Gastroesophageal sphincter (tissue), 4 donors: ENCODE measurements around the gene ROR2. TPM values are rescaled to one million over a fixed set of nuclear protein-coding genes. Genes with fewer than 3 reads are reported as not detected.
A peak's percentile ranks its signal among the peaks of the same experiment; 100 is the strongest.

ENCODE experiments used
- ATAC-seq: fragments of 150-250 bp; one replicate; pipeline ENCODE4 v1.9.1; 2016; ENCODE audit warnings: mild to moderate bottlenecking, moderate library complexity
- H3K27ac ChIP-seq, 4 donors: fragments of 200-600 bp; sonication (generic) in 3 of 4; 1 replicate in 3 of 4; 2 replicates in 1 of 4; pipeline ENCODE4 v1.5.1; 2016 to 2019
- H3K27me3 ChIP-seq: fragments of 200-600 bp; sonication (generic); one replicate; pipeline ENCODE4 v1.5.1; 2019
- H3K36me3 ChIP-seq, 2 donors: fragments of 200-600 bp; sonication (generic); one replicate each; pipeline ENCODE4 v1.5.1; 2019; ENCODE audit warnings: control low read depth in 1 of 2
- H3K4me1 ChIP-seq, 3 donors: fragments of 200-600 bp; sonication (generic); 1 replicate in 2 of 3; 2 replicates in 1 of 3; pipeline ENCODE4 v1.5.1; 2016 to 2019; ENCODE audit warnings: control low read depth in 2 of 3
- H3K4me3 ChIP-seq, 2 donors: fragments of 200-600 bp; sonication (generic); one replicate each; pipeline ENCODE4 v1.5.1; 2019; ENCODE audit warnings: mild to moderate bottlenecking in 1 of 2, moderate library complexity in 1 of 2
- H3K9me3 ChIP-seq, 3 donors: fragments of 200-600 bp; sonication (generic); one replicate each; pipeline ENCODE4 v1.5.1; 2017 to 2019; ENCODE audit warnings: control low read depth in 2 of 3
- CTCF ChIP-seq, 4 experiments: fragments of 200-600 bp in 2 of 4; fragments of 450-650 bp in 2 of 4; sonication (generic) in 1 of 4; IDR thresholded peaks; one replicate each; pipeline ENCODE4 v1.5.1; 2017 to 2019; ENCODE audit warnings: antibody characterized with exemption in 4 of 4, mild to moderate bottlenecking in 2 of 4, moderate library complexity in 2 of 4
- EP300 ChIP-seq: sonication (generic); formaldehyde crosslinking; IDR thresholded peaks from one replicate; pipeline ENCODE4 v1.6.1; 2017; ENCODE audit warnings: antibody characterized with exemption, mild to moderate bottlenecking
- POLR2A ChIP-seq, 2 donors: fragments of 450-650 bp; IDR thresholded peaks; one replicate each; pipeline ENCODE4 v1.6.1; 2017; ENCODE audit warnings: antibody characterized with exemption in 2 of 2, mild to moderate bottlenecking in 2 of 2, moderate library complexity in 1 of 2
- POLR2AphosphoS5 ChIP-seq: sonication (generic); formaldehyde crosslinking; IDR thresholded peaks from one replicate; pipeline ENCODE4 v1.6.1; 2017; ENCODE audit warnings: antibody characterized with exemption
- WGBS, 2 donors: methylation state at CpG; one replicate each; pipeline ENCODE4 v1.1.5; 2018; ENCODE audit warnings: low coverage in 1 of 2; 5-methylcytosine and 5-hydroxymethylcytosine counted together
- total RNA-seq, 4 donors: library from RNA; depleted of rRNA; stranded (reverse); fragments of >200 nt; gene quantifications; one replicate each; pipeline ENCODE4 v1.1.0, GENCODE V29; 2016

ROR2 gene
- total RNA-seq, 4 donors from 2014 or later, result 40.8 to 69.1 (median 63.2) TPM

GRCh38 chr9:91837981-91838731 lies 111.9 kb downstream of the ROR2 start:
- Histone ChIP-seq H3K4me1 (peaks cover 0 to 98% (median 28%) of the 10 kb centered on the region in 3 donors), H3K27me3 (no peaks in the 10 kb centered on the region), H3K27ac (peak overlapping the region; percentile 69 to 90 (median 79)), H3K36me3 (no peaks in the 10 kb centered on the region), H3K9me3 (no peaks in the 10 kb centered on the region), H3K4me3 (peak overlapping the region; percentile 23 to 41)
- WGBS, 2 donors, result 14 to 22% methylated on average over 12 to 19 of the region's 21 CpGs
- TF ChIP-seq POLR2AphosphoS5, result peak; percentile 66
- no peak for TF ChIP-seq POLR2A (IDR thresholded peaks at IDR 0.05)
- peak; percentile 66 for ATAC-seq

- no peaks in the 10 kb centered on the region for H3K9me3 ChIP-seq
- WGBS, 2 donors, result 71% methylated on average over 3 of the region's 7 CpGs; no CpG with 5 or more reads in 1 of the 2 donors
- peaks cover 0 to 82% (median 13%) of the 10 kb centered on the region in 3 donors for H3K4me1 ChIP-seq
- no peaks in the 10 kb centered on the region for H3K36me3 ChIP-seq
- H3K27ac ChIP-seq, result peak overlapping the region in 3 of 4 donors; percentile 2 to 90 (median 75)
- no peaks in the 10 kb centered on the region for H3K27me3 ChIP-seq
- TF ChIP-seq EP300, result no peak
- TF ChIP-seq POLR2AphosphoS5, result peak; percentile 50
- peak; percentile 54 for ATAC-seq
- H3K4me3 ChIP-seq, result no peak overlapping the region
Measured at GRCh38 chr9:91836515-91836914, 113.5 kb downstream of the ROR2 start.

- H3K4me3 ChIP-seq, result no peak overlapping the region
- no peak for ATAC-seq
- TF ChIP-seq POLR2AphosphoS5 (no peak), EP300 (no peak), CTCF (IDR thresholded peaks at IDR 0.05) (no peak), POLR2A (IDR thresholded peaks at IDR 0.05) (no peak)
- H3K4me1 ChIP-seq, result peaks cover 0 to 74% (median 13%) of the 10 kb centered on the region in 3 donors
- no peaks in the 10 kb centered on the region for H3K36me3 ChIP-seq
- H3K27me3 ChIP-seq, result no peaks in the 10 kb centered on the region
- no peaks in the 10 kb centered on the region for H3K9me3 ChIP-seq
- peak overlapping the region in 2 of 4 donors; percentile 2 to 55 for H3K27ac ChIP-seq
- WGBS, 2 donors, result 90 to 99% methylated on average over 6 to 7 of the region's 7 CpGs
Measured at GRCh38 chr9:91835632-91836031, 114.4 kb downstream of the ROR2 start.

- TF ChIP-seq CTCF (IDR thresholded peaks at IDR 0.05), result no peak
- no peak for TF ChIP-seq POLR2AphosphoS5
- H3K27ac ChIP-seq, result peak overlapping the region in 2 of 4 donors; percentile 19 to 55
- no peaks in the 10 kb centered on the region for H3K36me3 ChIP-seq
- no peak for ATAC-seq
- WGBS, 2 donors, result 41 to 73% methylated on average over 3 of the region's 5 CpGs
- no peak overlapping the region for H3K4me3 ChIP-seq
- no peaks in the 10 kb centered on the region for H3K27me3 ChIP-seq
- peaks cover 0 to 70% (median 10%) of the 10 kb centered on the region in 3 donors for H3K4me1 ChIP-seq
- H3K9me3 ChIP-seq, result no peaks in the 10 kb centered on the region
Measured at GRCh38 chr9:91835216-91835615, 114.8 kb downstream of the ROR2 start.

GRCh38 chr9:91834740-91835139 lies 115.3 kb downstream of the ROR2 start:
- 39 to 81% methylated on average over 2 of the region's 3 CpGs for WGBS, 2 donors
- TF ChIP-seq EP300 (no peak), POLR2A (IDR thresholded peaks at IDR 0.05) (no peak), CTCF (IDR thresholded peaks at IDR 0.05) (no peak)
- Histone ChIP-seq H3K9me3 (no peaks in the 10 kb centered on the region), H3K4me1 (peaks cover 0 to 66% (median 10%) of the 10 kb centered on the region in 3 donors), H3K27ac (peak overlapping the region in 2 of 4 donors; percentile 19 to 55), H3K36me3 (no peaks in the 10 kb centered on the region), H3K27me3 (no peaks in the 10 kb centered on the region), H3K4me3 (no peak overlapping the region)
- ATAC-seq, result no peak

- Histone ChIP-seq H3K4me3 (no peak overlapping the region), H3K9me3 (no peaks in the 10 kb centered on the region), H3K27me3 (no peaks in the 10 kb centered on the region), H3K27ac (peak overlapping the region in 3 of 4 donors; percentile 43 to 55 (median 48)), H3K4me1 (peaks cover 0 to 58% (median 10%) of the 10 kb centered on the region in 3 donors), H3K36me3 (no peaks in the 10 kb centered on the region)
- ATAC-seq, result no peak
- WGBS, 2 donors, result 60% methylated on average over 2 of the region's 7 CpGs; no CpG with 5 or more reads in 1 of the 2 donors
- TF ChIP-seq POLR2AphosphoS5, result no peak
- TF ChIP-seq CTCF (IDR thresholded peaks at IDR 0.05), result no peak
- TF ChIP-seq EP300, result no peak
- no peak for TF ChIP-seq POLR2A (IDR thresholded peaks at IDR 0.05)
Measured at GRCh38 chr9:91833878-91834255, 116.2 kb downstream of the ROR2 start.
